Fibroblast of skin of abdomen (primary cell): Measurements from ENCODE around the gene SLBP. TPM values are rescaled to one million over a fixed set of nuclear protein-coding genes. Genes with fewer than 3 reads are reported as not detected.

ENCODE experiments used
- DNase-seq: peaks from one replicate; pipeline ENCODE4 v3.0.0-alpha.2; 2013
- polyA plus RNA-seq, 2 experiments: library from polyadenylated mRNA; unstranded; fragments of 120-200 nt; gene quantifications; one replicate each; pipeline ENCODE4 v1.2.1, GENCODE V29; 2013; ENCODE audit not compliant: insufficient read length in 2 of 2

SLBP gene
- polyA plus RNA-seq (2013, experiment 1 of 2; ENCODE audit: insufficient read length): 55.3 TPM
- polyA plus RNA-seq (2013, experiment 2 of 2; ENCODE audit: insufficient read length): 55.8 TPM

DNA sequence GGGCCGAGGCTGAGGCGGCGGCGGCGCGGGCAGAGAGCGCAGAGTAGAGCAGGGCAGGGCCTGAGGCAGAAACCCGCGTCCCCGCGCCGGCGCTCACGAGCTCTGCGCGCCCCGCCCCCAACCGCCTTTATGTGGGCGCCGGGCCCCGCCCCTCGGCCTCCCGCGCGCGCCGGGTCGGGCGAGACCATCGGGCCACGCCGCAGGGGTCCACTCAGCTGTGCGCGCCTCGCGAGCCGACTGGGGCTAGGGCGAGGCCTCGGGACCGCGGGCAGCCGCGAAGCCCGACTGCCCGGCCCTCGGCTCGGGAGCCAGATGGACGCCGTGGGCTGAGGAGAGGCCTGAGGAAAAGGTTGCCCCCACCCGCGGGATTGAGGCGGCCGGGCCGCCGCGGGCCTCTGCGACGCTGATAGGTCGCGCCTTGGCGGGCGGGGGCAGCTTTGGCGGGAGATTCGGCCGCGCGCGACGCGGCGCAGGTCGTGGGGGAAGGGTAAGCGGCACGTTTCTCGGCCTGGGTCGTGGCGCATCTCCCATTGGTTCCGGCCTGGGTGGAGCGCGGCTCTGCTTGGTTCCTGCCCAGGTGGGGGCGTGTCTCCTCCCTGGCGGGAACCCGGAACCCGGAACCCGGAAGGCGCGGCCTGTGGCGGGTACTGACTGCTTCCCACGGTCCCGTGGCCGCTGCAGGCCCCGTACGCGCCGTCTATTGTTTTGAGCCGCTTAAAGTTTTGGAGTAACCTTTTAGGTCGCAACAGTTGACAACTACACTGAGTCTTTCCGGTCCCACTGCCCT is at the start of gene SLBP:
SLBP (minus strand) TSS at position 104 of the 787 bp plus-strand sequence. CDS start 131 bp downstream, outside the sequence.
- peak; percentile 89 for DNase-seq

DNA sequence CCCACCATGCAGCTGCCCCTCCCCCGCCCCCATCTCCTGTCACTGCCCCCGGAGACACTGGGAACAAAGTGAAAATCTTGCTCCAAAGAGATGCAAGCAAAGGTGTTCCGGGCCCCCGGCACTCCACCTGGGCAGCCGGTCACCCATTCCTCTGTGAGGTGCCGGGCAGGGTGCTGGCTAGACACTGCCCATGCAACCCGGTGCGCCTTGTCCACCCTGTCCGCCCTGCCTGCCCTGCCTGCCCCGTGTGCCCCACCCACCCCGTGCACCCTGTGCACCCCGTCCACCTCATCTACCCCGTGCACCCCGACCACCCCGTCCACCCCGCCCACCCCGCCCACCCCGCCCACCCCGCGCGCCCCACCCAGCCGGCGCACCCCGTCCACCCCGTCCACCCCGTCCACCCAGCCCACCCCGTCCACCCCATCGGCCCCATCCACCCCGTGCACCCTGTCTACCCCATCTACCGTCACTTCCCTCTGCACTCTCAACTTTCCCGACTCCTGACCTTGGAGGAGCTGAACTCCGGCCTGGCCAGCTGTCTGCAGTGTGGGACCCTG is 49.1 kb upstream of the SLBP start:
- DNase-seq: no peak

DNA sequence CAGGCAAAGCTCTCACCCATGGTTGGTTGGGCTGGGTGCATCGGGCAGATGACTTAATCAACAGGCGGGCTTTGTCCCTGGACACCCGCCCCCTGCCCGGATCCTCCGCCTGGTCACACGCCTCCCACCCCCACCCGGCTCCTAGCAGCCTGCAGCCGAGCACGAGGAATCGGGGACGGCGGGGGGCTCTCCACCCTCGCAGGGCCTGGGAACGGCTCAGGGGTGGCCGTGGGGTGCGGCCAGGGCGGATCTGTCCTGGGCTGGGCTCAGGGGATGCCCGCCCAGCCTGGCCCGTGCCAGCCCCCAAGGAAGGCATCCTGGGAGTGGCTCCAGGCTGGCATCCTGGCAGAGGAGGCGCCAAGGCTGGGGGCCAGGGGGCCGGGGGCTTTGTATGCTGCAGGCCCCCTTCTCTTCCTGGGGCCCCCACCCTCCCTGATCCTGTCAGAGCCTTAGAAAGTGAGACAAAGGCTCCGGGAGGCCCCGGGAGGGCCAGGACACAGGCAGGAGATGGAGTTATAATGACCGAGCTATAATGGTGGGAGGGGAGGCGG is 48.5 kb upstream of the SLBP start:
- no peak for DNase-seq

DNA sequence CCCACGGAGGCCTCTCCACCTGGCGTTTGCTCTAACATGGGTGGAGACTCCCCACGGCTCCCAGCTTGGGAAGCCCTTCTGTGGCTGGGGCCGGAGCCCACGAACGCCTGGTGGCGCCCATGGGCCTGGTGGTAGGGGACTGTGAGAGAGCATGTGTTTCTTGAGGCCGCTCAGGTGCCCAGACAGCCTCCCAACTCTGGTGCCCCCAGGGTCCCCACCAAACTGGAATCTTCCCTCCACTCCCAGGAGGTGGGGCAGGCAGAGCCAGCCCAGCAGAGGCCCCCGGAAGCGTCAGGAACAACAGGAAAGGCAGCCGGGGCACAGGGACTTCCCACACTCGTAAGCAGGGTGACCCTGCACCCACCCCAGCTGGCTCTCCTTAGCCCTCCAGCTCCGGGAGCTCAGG is 47.7 kb upstream of the SLBP start:
- no peak for DNase-seq

DNA sequence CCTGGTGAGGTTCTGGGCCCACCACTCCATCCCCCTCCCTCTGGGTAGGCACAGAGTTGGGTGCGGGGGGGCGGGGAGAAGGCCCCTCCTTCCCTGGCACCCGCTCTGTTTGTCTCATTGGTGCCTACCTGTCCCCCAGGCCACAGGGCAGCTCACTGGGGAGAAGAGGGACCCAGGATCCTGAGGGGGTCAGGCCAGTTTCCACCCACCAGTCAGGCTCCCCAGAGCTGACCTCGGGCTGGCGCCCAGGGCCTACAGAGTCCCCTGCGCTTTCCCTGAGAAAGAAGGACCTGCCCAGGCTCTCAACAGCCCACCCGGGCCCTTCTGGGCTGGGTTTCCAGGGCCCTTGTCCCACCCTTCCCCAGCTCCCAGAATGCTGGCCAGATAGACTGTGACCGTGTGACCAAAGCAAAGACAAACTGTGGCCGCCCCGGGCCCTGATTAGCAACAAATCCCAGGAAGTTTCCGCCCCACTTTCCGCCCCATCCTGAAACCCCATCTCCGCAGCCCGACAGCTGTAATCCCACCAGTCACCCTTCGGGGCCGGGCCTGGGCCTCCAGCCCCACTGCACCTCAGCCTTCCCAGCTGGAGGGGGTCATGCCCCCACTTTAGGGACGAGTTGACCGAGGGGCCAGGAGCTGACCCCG is 47.2 kb upstream of the SLBP start:
- DNase-seq: no peak

DNA sequence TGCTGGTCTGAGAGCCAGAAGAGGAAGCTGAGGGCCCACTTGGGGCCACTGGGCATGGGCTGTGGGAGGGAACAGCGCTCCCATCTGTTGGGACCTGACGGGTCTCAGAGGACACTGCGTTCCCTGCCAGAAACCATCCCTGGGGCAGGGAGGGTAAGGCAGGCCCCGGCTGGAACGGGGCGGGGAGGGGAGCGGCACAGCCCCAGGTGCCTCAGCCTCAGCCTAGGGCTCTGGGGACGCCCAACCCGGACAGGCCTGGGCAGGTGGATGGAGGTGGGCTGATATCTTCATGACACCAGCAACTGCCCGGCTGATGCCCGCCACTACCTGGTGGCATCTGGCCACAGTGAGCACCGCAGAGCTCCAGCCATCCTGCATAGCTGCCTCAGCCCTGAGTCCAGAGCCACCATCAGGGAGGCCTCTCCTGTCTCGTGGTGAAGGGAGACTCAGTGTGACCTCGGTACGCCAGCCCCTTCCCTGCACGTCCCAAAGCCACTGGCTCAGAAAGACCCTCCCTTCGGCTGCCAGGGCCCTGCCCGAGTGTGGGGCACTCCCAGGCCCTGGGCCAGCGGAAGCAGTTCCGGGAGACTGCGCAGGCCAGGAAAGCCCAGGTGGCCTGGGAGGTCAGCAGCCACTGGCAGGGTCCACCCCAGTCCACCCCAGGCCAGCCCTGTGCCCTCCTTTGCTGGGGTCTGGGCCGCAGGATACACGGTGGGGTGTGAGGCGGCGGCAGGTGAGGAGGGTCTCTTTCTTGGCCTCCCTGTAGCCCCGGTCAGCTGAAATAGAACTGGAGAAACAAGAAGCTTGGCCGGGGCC is 46.4 kb upstream of the SLBP start:
- no peak for DNase-seq

- DNase-seq: no peak
Observed at GRCh38 chr4:1757836-1758235, 45.7 kb upstream of the SLBP start.

GRCh38 chr4:1756893-1757779 is 45.0 kb upstream of the SLBP start:
- no peak for DNase-seq

DNA sequence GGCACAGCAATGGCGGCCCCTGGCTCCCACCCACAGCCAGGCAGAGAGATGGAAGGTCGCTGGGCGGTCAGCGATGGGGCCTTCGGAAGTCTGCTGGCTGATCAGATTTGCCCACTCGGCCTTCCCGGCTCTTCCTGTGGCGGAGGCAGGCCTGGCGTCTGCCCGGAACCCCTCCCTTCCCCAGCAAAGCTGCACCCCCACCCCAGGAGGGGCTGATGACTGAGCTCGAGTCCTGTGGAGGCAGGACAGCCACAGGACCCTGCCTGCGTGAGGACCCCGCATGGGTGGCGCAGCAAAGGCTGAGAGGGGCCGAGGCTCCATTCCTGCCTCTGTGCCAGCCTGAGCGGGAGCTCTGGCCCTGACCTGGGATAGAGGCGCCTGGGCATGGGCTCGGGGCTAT is 44.0 kb upstream of the SLBP start:
- DNase-seq: no peak

- no peak for DNase-seq
Observed at GRCh38 chr4:1755297-1755696, 43.2 kb upstream of the SLBP start.

- no peak for DNase-seq
Observed at GRCh38 chr4:1754336-1754735, 42.2 kb upstream of the SLBP start.

DNA sequence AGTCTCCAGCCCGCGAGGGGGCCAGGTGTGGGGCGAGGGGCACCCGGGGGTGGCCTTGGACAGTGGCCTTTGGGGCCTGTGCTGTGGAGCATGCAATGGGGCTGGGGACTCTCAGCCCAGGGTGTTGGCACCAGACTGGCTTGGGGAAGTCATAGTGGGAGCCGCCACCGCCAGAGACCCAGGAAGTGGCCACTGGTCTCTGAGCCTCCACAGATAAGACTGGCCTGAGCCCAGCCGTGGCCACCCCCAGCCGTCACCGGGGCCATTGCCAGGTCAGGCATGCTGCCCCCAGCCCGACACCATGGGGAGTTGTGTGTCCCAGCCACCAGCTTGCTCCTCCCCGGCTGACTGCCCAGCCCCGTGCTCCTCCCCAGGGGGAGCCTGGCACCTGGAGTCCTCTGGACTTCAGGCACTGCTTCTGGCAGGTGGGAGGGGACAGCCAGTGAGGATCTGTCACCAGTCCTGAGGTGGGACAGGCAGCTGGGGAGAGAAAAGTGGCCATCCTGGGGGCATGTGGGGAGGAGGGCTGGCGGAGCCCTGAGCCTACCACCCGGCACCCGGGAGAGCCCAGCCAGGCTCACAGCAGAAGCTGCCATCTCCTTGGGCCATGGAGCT is 41.7 kb upstream of the SLBP start:
- DNase-seq: no peak

GRCh38 chr4:1753294-1753696 is 41.2 kb upstream of the SLBP start:
- DNase-seq: no peak

DNA sequence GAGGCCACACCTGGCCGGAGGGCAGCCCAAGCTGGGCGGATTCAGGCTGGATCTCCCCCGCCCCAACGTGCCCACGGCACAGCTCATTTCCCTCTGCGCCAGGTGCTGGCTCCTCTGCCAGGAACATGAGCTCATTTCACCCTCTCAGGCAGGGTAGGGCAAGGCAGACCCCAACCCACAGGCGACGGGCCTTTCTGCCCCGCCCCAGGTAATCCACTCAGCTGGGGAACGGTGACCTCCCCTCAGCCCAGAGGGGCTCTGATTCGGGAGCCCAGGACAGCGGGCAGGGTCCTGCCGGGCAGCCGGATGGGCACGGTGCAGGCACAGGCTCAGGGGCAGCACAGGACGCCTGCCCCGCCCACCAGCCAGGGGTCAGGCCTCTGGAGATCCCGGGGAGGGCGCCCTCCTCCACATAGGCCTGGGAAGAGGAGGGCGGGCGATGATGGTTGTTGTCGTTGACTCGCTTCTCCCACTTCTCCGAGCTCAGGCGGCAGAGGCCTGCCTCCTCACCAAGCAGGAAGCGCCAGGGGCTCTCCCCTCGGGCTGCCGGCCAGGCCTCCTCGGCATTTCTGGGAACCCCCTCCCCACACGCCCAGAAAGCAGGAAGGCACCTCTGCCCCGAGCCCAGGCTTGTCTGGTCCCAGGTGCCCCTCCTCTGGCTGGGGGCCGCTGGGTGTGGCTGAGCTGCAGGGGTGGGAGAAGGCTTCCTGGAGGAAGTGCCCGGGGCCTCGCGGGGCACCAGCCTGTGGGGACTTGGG is 40.3 kb upstream of the SLBP start:
- DNase-seq: no peak

DNA sequence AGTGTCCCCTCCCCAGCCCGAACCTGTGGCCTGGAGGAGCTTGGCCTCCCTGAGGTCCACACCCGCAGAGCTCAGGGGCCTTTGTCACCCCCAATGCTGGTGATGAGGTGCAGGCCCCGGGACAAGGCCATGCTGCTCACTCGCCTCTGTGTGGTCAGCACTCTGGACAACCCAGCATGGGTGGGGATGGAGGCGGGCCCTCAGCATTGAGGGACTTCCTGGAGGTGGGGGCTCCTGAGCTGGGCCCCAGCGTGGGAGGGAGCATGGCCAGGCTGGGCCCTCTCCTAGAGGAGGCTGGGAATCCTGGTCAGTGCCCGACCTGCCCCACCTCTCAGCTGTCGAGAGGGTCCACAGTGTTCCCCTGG is 39.8 kb upstream of the SLBP start:
- DNase-seq: no peak

GRCh38 chr4:1751155-1751918 is 39.2 kb upstream of the SLBP start:
- DNase-seq: no peak

DNA sequence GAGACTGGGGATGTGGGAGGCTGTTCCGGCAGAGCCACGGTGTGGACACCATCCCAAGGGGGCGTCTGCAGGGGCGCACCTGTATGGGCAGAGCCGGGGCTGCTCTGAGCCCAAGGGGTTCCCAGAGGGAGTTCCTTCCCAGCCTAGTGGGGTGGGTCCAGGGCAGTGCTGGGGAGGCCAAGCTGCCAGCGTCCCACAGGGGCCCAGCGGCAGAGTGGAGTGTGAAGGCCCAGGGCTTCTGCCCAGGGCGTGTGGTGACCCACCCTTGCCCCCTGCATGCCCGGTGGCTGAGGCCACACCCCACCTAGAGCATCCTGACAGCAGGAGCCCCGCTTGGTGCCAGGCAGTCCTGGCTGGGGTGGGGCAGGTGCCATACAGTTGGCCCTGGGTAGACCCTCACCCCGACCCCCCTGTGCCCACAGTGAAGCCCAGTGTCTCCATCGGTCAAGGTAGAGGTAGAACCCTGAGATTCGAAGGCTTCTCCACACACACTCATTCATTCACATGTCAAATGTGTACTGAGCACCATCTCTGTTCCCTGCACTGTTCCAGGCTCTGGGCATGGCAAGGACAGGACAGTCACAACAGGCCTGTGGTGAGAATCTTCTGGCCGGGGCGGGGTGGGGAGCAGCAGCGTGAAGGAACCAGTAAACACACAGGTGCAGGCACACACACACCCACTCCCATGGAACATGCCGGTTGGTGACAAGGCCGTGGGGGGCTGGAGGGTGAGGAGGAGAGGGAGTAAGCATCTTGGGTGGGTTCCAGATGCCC is 38.4 kb upstream of the SLBP start:
- DNase-seq: no peak

DNA sequence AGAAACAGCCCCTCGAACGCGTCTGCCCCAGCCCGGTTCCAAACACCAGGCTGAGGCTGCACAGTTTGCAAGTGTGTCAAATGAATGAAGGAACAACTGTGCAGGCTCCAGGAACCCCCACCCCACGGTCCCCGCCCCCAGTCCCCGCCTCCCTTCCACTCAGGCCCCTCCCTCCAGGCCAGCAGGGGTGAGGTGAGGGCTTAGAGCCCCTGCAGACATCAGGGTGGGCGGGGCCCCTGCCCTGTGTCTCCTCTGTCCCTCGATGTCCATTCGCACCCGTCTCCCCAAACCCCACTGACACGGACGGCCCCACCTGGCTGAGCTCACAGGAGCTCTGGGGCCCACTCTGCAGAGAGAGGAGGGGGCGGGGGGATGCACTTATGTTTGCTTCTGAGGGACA is 37.7 kb upstream of the SLBP start:
- no peak for DNase-seq

DNA sequence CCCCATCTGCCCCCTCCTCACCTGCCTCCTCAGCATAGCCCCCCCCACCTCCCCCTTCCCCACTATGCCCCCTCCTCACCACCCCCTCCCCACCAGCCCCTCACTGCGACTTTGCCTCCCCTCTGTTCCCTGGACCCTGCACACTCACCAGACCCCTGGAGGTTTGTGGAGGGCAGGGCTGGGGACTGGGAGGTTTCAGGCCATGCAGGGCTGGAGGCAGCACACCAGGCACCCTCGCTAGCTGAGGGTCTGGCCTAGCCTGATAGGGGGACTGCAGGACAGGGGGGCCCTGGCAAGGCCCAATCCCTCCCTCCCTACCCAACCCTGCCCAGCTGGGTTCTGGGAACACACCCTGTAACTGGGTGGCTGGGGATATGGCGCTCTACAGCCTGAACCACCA is 37.3 kb upstream of the SLBP start:
- DNase-seq: no peak
